MM.1S (cell line): ENCODE data around the gene CHST9.
"Not testable (repeated sequence)": the region's sequence is repeated elsewhere in the genome, so short reads cannot be mapped to it uniquely, and the experiment has no call there.

Source experiments
- DNase-seq: peaks from one replicate; pipeline ENCODE4 v3.0.0-alpha.2; 2015
- H2AFZ ChIP-seq: fragments of 300-600 bp; sonication (generic); 2 replicates; pipeline ENCODE4 v1.6.0; 2016; ENCODE audit warnings: antibody characterized with exemption, low read length
- H3F3A ChIP-seq: fragments of 300-600 bp; sonication (generic); 2 replicates; pipeline ENCODE4 v1.6.1; 2016; ENCODE audit warnings: mild to moderate bottlenecking, antibody characterized with exemption, low read length, moderate library complexity, mixed read lengths; ENCODE audit not compliant: insufficient read depth
- H3K27ac ChIP-seq: fragments of 300-600 bp; sonication (generic); 2 replicates; pipeline ENCODE4 v1.5.1; 2016; ENCODE audit warnings: mild to moderate bottlenecking, low read length
- H3K27me3 ChIP-seq: fragments of 300-600 bp; sonication (generic); replicated peaks from 2 replicates; pipeline ENCODE4 v1.6.0; 2016; ENCODE audit warnings: low read length; ENCODE audit not compliant: insufficient read depth
- H3K36me3 ChIP-seq: fragments of 300-600 bp; sonication (generic); replicated peaks from 2 replicates; pipeline ENCODE4 v1.6.1; 2016; ENCODE audit warnings: mild to moderate bottlenecking, low read length, mixed read lengths; ENCODE audit not compliant: insufficient read depth
- H3K4me1 ChIP-seq: fragments of 300-600 bp; sonication (generic); 2 replicates; pipeline ENCODE4 v1.6.1; 2016; ENCODE audit warnings: low read length, mixed read lengths
- H3K4me2 ChIP-seq: fragments of 300-600 bp; sonication (generic); 2 replicates; pipeline ENCODE4 v1.6.0; 2016; ENCODE audit warnings: low read depth, low read length
- H3K4me3 ChIP-seq: fragments of 300-600 bp; sonication (generic); 2 replicates; pipeline ENCODE4 v1.5.1; 2016; ENCODE audit warnings: low read length, mixed read lengths
- H3K79me2 ChIP-seq: fragments of 300-600 bp; sonication (generic); 2 replicates; pipeline ENCODE4 v1.6.1; 2016; ENCODE audit warnings: mixed run types, low read length, mixed read lengths
- H3K9ac ChIP-seq: fragments of 300-600 bp; sonication (generic); 2 replicates; pipeline ENCODE4 v1.6.1; 2016; ENCODE audit warnings: low read length, mixed read lengths
- H3K9me2 ChIP-seq: fragments of 300-600 bp; sonication (generic); replicated peaks from 2 replicates; pipeline ENCODE4 v1.6.1; 2016; ENCODE audit warnings: mild to moderate bottlenecking, low read length, mixed read lengths; ENCODE audit not compliant: insufficient read depth
- H3K9me3 ChIP-seq: fragments of 300-600 bp; sonication (generic); replicated peaks from 2 replicates; pipeline ENCODE4 v1.6.1; 2016; ENCODE audit warnings: mild to moderate bottlenecking, low read length, mixed read lengths; ENCODE audit not compliant: insufficient read depth
- H4K20me1 ChIP-seq: fragments of 300-600 bp; sonication (generic); 2 replicates; pipeline ENCODE4 v1.6.1; 2016; ENCODE audit warnings: mild to moderate bottlenecking, low read length, moderate library complexity, mixed read lengths; ENCODE audit not compliant: insufficient read depth
- CTCF ChIP-seq: fragments of 300-600 bp; sonication (generic); IDR thresholded peaks from 2 replicates; pipeline ENCODE4 v1.5.1; 2016; ENCODE audit warnings: antibody characterized with exemption, low read length, mixed read lengths
- EZH2 ChIP-seq: fragments of 300-600 bp; sonication (generic); optimal IDR thresholded peaks from 2 replicates; pipeline ENCODE3; 2017; ENCODE audit warnings: low read depth, mild to moderate bottlenecking, antibody characterized with exemption, low read length, mixed read lengths
- EZH2phosphoT487 ChIP-seq: fragments of 300-600 bp; sonication (generic); IDR thresholded peaks from 2 replicates; pipeline ENCODE4 v1.6.1; 2018; ENCODE audit warnings: antibody characterized with exemption, low read length

Gene CHST9

DNA sequence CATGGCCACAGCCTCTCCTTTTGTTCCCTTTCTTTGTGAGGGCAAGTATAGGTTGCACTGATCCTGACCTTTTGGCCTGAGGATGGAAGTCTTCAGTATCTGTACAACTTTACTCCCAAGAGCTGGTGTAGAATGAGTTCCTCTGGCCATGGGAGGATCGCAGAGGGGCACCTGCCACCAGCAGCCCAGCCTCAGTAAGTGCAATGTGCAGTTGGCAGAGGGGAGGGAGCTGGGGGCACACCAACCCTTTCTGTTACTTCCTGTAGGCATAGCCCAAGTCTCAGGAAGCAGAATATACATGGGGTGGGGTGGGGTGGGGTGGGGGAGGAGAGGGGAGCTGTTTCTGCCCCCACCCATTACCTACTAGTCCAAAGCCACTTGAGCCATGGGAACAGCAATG lies 254.5 kb downstream of the CHST9 start:
- no peak for DNase-seq
- no peaks in the 10 kb centered on the region for H3K4me1 ChIP-seq
- no peaks in the 10 kb centered on the region for H3F3A ChIP-seq
- H3K36me3 ChIP-seq, result no peaks in the 10 kb centered on the region
- H4K20me1 ChIP-seq, result no peaks in the 10 kb centered on the region
- no peaks in the 10 kb centered on the region for H3K27me3 ChIP-seq
- no peaks in the 10 kb centered on the region for H3K9me2 ChIP-seq
- no peak overlapping the region for H3K4me3 ChIP-seq
- H3K9me3 ChIP-seq, result no peaks in the 10 kb centered on the region
- H3K9ac ChIP-seq, result no peak overlapping the region
- no peak overlapping the region for H3K4me2 ChIP-seq
- no peaks in the 10 kb centered on the region for H3K79me2 ChIP-seq
- no peak for TF ChIP-seq EZH2
- TF ChIP-seq EZH2phosphoT487, result no peak
- TF ChIP-seq CTCF, result no peak
- H3K27ac ChIP-seq, result no peak overlapping the region
- no peak overlapping the region for H2AFZ ChIP-seq

DNA sequence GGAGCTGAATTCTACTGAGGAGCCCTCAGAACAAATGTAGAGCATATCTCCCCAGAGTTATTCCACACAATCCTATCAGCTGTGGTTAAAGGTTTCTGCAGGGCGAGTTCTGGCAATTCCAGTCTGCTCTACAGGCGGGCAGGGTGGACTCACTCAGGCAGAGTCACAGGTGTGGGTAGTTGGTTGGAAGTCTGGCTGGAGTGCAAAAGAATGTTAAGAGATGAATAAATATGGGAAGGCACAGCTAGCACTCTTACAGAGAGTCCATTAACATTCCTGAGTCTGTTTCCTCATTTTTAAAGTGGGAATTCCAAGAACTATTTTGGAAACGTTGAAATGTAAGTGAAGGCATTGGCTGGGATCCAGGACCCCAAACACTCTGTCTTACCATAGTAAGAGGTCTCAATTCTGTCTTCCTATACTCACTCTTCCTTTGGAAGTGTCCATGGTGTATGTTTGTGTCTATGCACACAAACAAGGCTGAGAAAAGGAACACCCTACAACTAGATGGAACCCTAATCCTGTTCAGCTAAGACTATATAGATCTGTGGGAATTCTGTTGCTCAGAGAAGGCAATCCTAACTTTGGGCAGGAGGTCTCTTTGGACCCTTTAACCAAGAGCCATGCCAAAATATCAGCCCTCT lies 256.3 kb downstream of the CHST9 start:
- no peaks in the 10 kb centered on the region for H3K9me2 ChIP-seq
- no peak overlapping the region for H3K4me2 ChIP-seq
- H3K4me3 ChIP-seq, result no peak overlapping the region
- H3F3A ChIP-seq, result no peaks in the 10 kb centered on the region
- no peak for TF ChIP-seq EZH2phosphoT487
- no peak for TF ChIP-seq CTCF
- TF ChIP-seq EZH2, result no peak
- no peak overlapping the region for H3K9ac ChIP-seq
- no peak overlapping the region for H3K27ac ChIP-seq
- H3K4me1 ChIP-seq, result no peaks in the 10 kb centered on the region
- no peaks in the 10 kb centered on the region for H4K20me1 ChIP-seq
- H2AFZ ChIP-seq, result no peak overlapping the region
- no peaks in the 10 kb centered on the region for H3K9me3 ChIP-seq
- H3K79me2 ChIP-seq, result no peaks in the 10 kb centered on the region
- no peaks in the 10 kb centered on the region for H3K36me3 ChIP-seq
- H3K27me3 ChIP-seq, result no peaks in the 10 kb centered on the region
- no peak for DNase-seq

DNA sequence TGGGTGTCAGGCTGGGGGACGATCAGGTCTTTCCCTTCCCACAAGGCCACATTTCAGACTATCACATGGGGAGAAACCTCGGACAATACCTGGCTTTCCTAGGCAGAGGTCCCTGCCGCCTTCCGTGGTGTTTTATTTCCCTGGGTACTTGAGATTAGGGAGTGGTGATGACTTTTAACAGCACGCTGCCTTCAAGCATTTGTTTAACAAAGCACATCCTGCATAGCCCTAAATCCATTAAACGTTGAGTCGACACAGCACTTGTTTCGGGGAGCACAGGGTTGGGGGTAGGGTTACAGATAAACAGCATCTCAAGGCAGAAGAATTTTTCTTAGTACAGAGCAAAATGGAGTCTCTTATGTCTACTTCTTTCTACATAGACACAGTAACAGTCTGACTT lies 257.3 kb downstream of the CHST9 start:
- H3K4me2 ChIP-seq, H3F3A ChIP-seq, H3K9ac ChIP-seq, H3K79me2 ChIP-seq, H4K20me1 ChIP-seq, H3K36me3 ChIP-seq, H3K27ac ChIP-seq, H3K4me1 ChIP-seq, DNase-seq, H2AFZ ChIP-seq, H3K27me3 ChIP-seq, H3K4me3 ChIP-seq, H3K9me2 ChIP-seq, H3K9me3 ChIP-seq: not testable (repeated sequence)

- H3K4me3 ChIP-seq, result no peak overlapping the region
- H3K4me1 ChIP-seq, result no peaks in the 10 kb centered on the region
- no peaks in the 10 kb centered on the region for H3K9me2 ChIP-seq
- no peaks in the 10 kb centered on the region for H3K9me3 ChIP-seq
- H3K36me3 ChIP-seq, result no peaks in the 10 kb centered on the region
- H3K9ac ChIP-seq, result no peak overlapping the region
- H3K79me2 ChIP-seq, result no peaks in the 10 kb centered on the region
- no peaks in the 10 kb centered on the region for H3F3A ChIP-seq
- no peak for DNase-seq
- no peak overlapping the region for H3K4me2 ChIP-seq
- H4K20me1 ChIP-seq, result no peaks in the 10 kb centered on the region
- H3K27ac ChIP-seq, result no peak overlapping the region
- no peak overlapping the region for H2AFZ ChIP-seq
- TF ChIP-seq EZH2phosphoT487 (no peak), CTCF (no peak), EZH2 (no peak)
- H3K27me3 ChIP-seq, result no peaks in the 10 kb centered on the region
Measured at GRCh38 chr18:26926066-26926675, 258.9 kb downstream of the CHST9 start.
